ENCODE data around the gene ATF7.

DNA sequence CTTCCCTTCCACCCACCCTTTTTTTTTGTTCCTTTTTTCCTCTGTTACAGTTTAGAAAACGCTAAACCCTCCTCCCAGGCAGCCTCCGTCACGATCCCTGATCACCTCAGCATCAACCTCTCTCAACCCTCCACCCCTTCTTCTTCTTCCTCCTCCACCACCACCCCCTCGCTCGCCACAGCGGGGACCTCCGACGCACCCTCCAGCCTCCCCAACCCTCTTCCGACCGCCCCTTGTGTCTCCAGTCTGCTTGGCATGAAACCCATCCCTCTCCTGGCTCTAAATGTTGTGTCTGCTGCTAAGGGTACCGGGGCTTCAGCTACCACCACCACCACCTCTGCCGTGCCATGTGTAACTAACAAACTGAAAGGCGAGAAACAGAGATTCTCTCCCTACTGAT lies 151.4 kb downstream of the ATF7 start:
- TF ChIP-seq, protein P1, sequence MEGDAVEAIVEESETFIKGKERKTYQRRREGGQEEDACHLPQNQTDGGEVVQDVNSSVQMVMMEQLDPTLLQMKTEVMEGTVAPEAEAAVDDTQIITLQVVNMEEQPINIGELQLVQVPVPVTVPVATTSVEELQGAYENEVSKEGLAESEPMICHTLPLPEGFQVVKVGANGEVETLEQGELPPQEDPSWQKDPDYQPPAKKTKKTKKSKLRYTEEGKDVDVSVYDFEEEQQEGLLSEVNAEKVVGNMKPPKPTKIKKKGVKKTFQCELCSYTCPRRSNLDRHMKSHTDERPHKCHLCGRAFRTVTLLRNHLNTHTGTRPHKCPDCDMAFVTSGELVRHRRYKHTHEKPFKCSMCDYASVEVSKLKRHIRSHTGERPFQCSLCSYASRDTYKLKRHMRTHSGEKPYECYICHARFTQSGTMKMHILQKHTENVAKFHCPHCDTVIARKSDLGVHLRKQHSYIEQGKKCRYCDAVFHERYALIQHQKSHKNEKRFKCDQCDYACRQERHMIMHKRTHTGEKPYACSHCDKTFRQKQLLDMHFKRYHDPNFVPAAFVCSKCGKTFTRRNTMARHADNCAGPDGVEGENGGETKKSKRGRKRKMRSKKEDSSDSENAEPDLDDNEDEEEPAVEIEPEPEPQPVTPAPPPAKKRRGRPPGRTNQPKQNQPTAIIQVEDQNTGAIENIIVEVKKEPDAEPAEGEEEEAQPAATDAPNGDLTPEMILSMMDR (IDR thresholded peaks at IDR 0.05; ENCODE audit: low read depth, low read length), result no peak
- no peak for TF ChIP-seq EZH2phosphoT487 (IDR thresholded peaks at IDR 0.05; ENCODE audit: low read depth)

All from OCI-LY3 (cell line).